H9 (cell line): ENCODE results near the gene YRDC. TPM values are rescaled to one million over a fixed set of nuclear protein-coding genes. Genes with fewer than 3 reads are reported as not detected.

ENCODE experiments used
- DNase-seq: peaks from one replicate; pipeline ENCODE4 v3.0.0-alpha.2; 2017
- H2AFZ ChIP-seq: one replicate; pipeline ENCODE4 v1.6.1; 2013; ENCODE audit warnings: mild to moderate bottlenecking, low read length, control low read depth, moderate library complexity
- H2AK5ac ChIP-seq: 2 replicates; pipeline ENCODE4 v1.6.1; 2013; ENCODE audit warnings: low read length, control low read depth, mixed read lengths; ENCODE audit not compliant: insufficient read length
- H2BK120ac ChIP-seq: one replicate; pipeline ENCODE4 v1.6.1; 2013; ENCODE audit warnings: low read depth, mild to moderate bottlenecking, low read length, control low read depth, inconsistent platforms; ENCODE audit not compliant: poor library complexity, severe bottlenecking
- H2BK12ac ChIP-seq: 2 replicates; pipeline ENCODE4 v1.6.1; 2013; ENCODE audit warnings: low read length, control low read depth, mixed read lengths, low read depth; ENCODE audit not compliant: insufficient read length
- H2BK15ac ChIP-seq: 2 replicates; pipeline ENCODE4 v1.6.1; 2013; ENCODE audit warnings: low read depth, low read length, control low read depth
- H2BK20ac ChIP-seq: one replicate; pipeline ENCODE4 v1.6.1; 2013; ENCODE audit warnings: low read depth, mild to moderate bottlenecking, low read length, control low read depth, inconsistent platforms; ENCODE audit not compliant: poor library complexity, severe bottlenecking
- H2BK5ac ChIP-seq: 2 replicates; pipeline ENCODE4 v1.6.1; 2013; ENCODE audit warnings: low read length, control low read depth, mixed read lengths; ENCODE audit not compliant: insufficient read length
- H3K14ac ChIP-seq: 2 replicates; pipeline ENCODE4 v1.6.1; 2013; ENCODE audit warnings: low read length, control low read depth; ENCODE audit not compliant: insufficient read depth
- H3K18ac ChIP-seq: 2 replicates; pipeline ENCODE4 v1.6.1; 2013; ENCODE audit warnings: low read depth, mild to moderate bottlenecking, mixed read lengths, low read length, control low read depth; ENCODE audit not compliant: insufficient read length
- H3K23ac ChIP-seq: 2 replicates; pipeline ENCODE4 v1.6.1; 2013; ENCODE audit warnings: low read length, control low read depth, mixed read lengths, low read depth; ENCODE audit not compliant: insufficient read length
- H3K23me2 ChIP-seq: 2 replicates; pipeline ENCODE4 v1.6.1; 2013; ENCODE audit warnings: low read depth, mild to moderate bottlenecking, mixed read lengths, low read length, control low read depth; ENCODE audit not compliant: insufficient read length, poor library complexity, severe bottlenecking
- H3K27ac ChIP-seq: 2 replicates; pipeline ENCODE4 v1.5.1; 2013; ENCODE audit warnings: low read length, control low read depth, mixed read lengths, low read depth; ENCODE audit not compliant: insufficient read length
- H3K27me3 ChIP-seq: 2 replicates; pipeline ENCODE4 v1.6.1; 2013; ENCODE audit warnings: low read length, control low read depth, inconsistent platforms; ENCODE audit not compliant: insufficient read depth
- H3K4ac ChIP-seq: 2 replicates; pipeline ENCODE4 v1.6.1; 2013; ENCODE audit warnings: low read depth, mild to moderate bottlenecking, control low read depth, inconsistent platforms, low read length, moderate library complexity
- H3K4me1 ChIP-seq: 2 replicates; pipeline ENCODE4 v1.6.1; 2013; ENCODE audit warnings: low read length, control low read depth, inconsistent platforms; ENCODE audit not compliant: insufficient read depth
- H3K4me2 ChIP-seq: 2 replicates; pipeline ENCODE4 v1.6.1; 2013; ENCODE audit warnings: low read length, control low read depth, mixed read lengths; ENCODE audit not compliant: insufficient read length, insufficient read depth
- H3K56ac ChIP-seq: 2 replicates; pipeline ENCODE4 v1.6.1; 2013; ENCODE audit warnings: low read depth, mild to moderate bottlenecking, mixed read lengths, low read length, control low read depth; ENCODE audit not compliant: insufficient read length
- H3K79me1 ChIP-seq: 2 replicates; pipeline ENCODE4 v1.6.1; 2013; ENCODE audit warnings: low read depth, mild to moderate bottlenecking, moderate library complexity, low read length, control low read depth, inconsistent platforms; ENCODE audit not compliant: insufficient read depth, poor library complexity, severe bottlenecking
- H3K79me2 ChIP-seq: 2 replicates; pipeline ENCODE4 v1.6.1; 2013; ENCODE audit warnings: low read length, control low read depth, inconsistent platforms; ENCODE audit not compliant: insufficient read depth
- H3K9ac ChIP-seq: 2 replicates; pipeline ENCODE4 v1.6.1; 2013; ENCODE audit warnings: low read length, control low read depth, mixed read lengths; ENCODE audit not compliant: insufficient read length; ENCODE audit errors: extremely low read depth
- H3K9me3 ChIP-seq: one replicate; pipeline ENCODE4 v1.6.1; 2013; ENCODE audit warnings: low read depth, low read length, inconsistent platforms; ENCODE audit not compliant: control insufficient read depth
- H3T11ph ChIP-seq: one replicate; pipeline ENCODE4 v1.6.1; 2013; ENCODE audit warnings: mild to moderate bottlenecking, low read length, control low read depth, inconsistent platforms
- H4K20me1 ChIP-seq: one replicate; pipeline ENCODE4 v1.6.1; 2013; ENCODE audit not compliant: control insufficient read depth, insufficient read length, insufficient read depth
- H4K5ac ChIP-seq: 2 replicates; pipeline ENCODE4 v1.6.1; 2013; ENCODE audit warnings: low read depth, mild to moderate bottlenecking, mixed read lengths, low read length, control low read depth; ENCODE audit not compliant: insufficient read length
- H4K8ac ChIP-seq: replicated peaks from 2 replicates; pipeline ENCODE4 v1.6.1; 2013; ENCODE audit warnings: low read length, control low read depth, mixed read lengths, low read depth; ENCODE audit not compliant: insufficient read length
- H4K91ac ChIP-seq: 2 replicates; pipeline ENCODE4 v1.6.1; 2013; ENCODE audit warnings: low read depth, mild to moderate bottlenecking, moderate library complexity, mixed read lengths, low read length, control low read depth; ENCODE audit not compliant: insufficient read length
- H3K27ac Mint-ChIP-seq, 3 experiments: 2 replicates in 2 of 3; 3 replicates in 1 of 3; pipeline ENCODE4 v1.8.0; 2020 to 2021; ENCODE audit warnings: mixed read lengths in 3 of 3, mild to moderate bottlenecking in 1 of 3, moderate library complexity in 1 of 3
- H3K27me3 Mint-ChIP-seq: 2 replicates; pipeline ENCODE4 v1.8.0; 2021; ENCODE audit warnings: low read depth, mild to moderate bottlenecking, moderate library complexity, mixed read lengths
- H3K36me3 Mint-ChIP-seq, 3 experiments: 2 replicates in 2 of 3; 3 replicates in 1 of 3; pipeline ENCODE4 v1.8.0; 2020 to 2021; ENCODE audit warnings: low read depth in 3 of 3, mixed read lengths in 3 of 3; ENCODE audit not compliant: insufficient read depth in 1 of 3
- H3K4me1 Mint-ChIP-seq, 2 experiments: 2 replicates each; pipeline ENCODE4 v1.8.0; 2020; ENCODE audit warnings: mixed read lengths in 2 of 2
- H3K4me3 Mint-ChIP-seq, 2 experiments: 2 replicates in 1 of 2; 3 replicates in 1 of 2; pipeline ENCODE4 v1.8.0; 2020 to 2021; ENCODE audit warnings: mild to moderate bottlenecking in 2 of 2, mixed read lengths in 2 of 2, moderate library complexity in 1 of 2
- H3K9me3 Mint-ChIP-seq, 2 experiments: 2 replicates in 1 of 2; 3 replicates in 1 of 2; pipeline ENCODE4 v1.8.0; 2020; ENCODE audit warnings: mild to moderate bottlenecking in 2 of 2, mixed read lengths in 2 of 2, moderate library complexity in 1 of 2
- CTCF ChIP-seq: fragments of 200-600 bp; sonication (generic); conservative IDR thresholded peaks from 3 replicates; pipeline ENCODE4 v1.8.0; 2021; ENCODE audit warnings: antibody characterized with exemption, mild to moderate bottlenecking
- WGBS: extraction: QIAGEN DNeasy Blood & Tissue Kit; methylation state at CpG from one replicate; pipeline ENCODE4 v1.1.7; 2013; ENCODE audit warnings: missing lambda C conversion rate, low lambda C conversion rate, mixed read lengths; ENCODE audit not compliant: insufficient read length; ENCODE audit errors: extremely low coverage; 5-methylcytosine and 5-hydroxymethylcytosine counted together
- total RNA-seq: library from RNA; stranded (reverse); gene quantifications from 2 replicates; pipeline ENCODE4 v1.2.1, GENCODE V29; 2021

YRDC gene
- total RNA-seq, 1 experiment from 2014 or later: 28.0 TPM

- no peak overlapping the region for H4K91ac ChIP-seq
- no peak overlapping the region for H3K23ac ChIP-seq
Observed at GRCh38 chr1:37817481-37817880, 9.5 kb upstream of the YRDC start.

More at GRCh38 chr1:37817481-37817880, 9.5 kb upstream of the YRDC start:
- Histone ChIP-seq H3K4me2 (no peak overlapping the region), H2AFZ (no peak overlapping the region), H3T11ph (no peak overlapping the region), H3K79me1 (no peaks in the 10 kb centered on the region), H3K56ac (no peak overlapping the region), H3K14ac (no peak overlapping the region), H3K9ac (no peak overlapping the region), H3K4ac (no peak overlapping the region), H2BK5ac (no peak overlapping the region), H3K27me3 (no peaks in the 10 kb centered on the region), H2BK20ac (no peak overlapping the region), H3K27ac (no peak overlapping the region), H2BK12ac (no peak overlapping the region), H2BK120ac (no peak overlapping the region), H2BK15ac (no peak overlapping the region), H3K18ac (no peak overlapping the region), H3K9me3 (no peaks in the 10 kb centered on the region), H3K79me2 (no peaks in the 10 kb centered on the region), H3K4me1 (no peaks in the 10 kb centered on the region), H3K23me2 (no peaks in the 10 kb centered on the region), H2AK5ac (no peak overlapping the region), H4K20me1 (no peaks in the 10 kb centered on the region), H4K8ac (no peak overlapping the region), H4K5ac (no peak overlapping the region)
- peak; percentile 39 for DNase-seq
- no peaks in the 10 kb centered on the region for H3K9me3 Mint-ChIP-seq
- WGBS: no CpG with 5 or more reads among the region's 2 CpGs
- no peak overlapping the region; a peak in 1 of 5 replicates for H3K4me3 Mint-ChIP-seq
- H3K4me1 Mint-ChIP-seq: peaks cover 0 to 6% of the 10 kb centered on the region in 2 experiments; a peak in 2 of 4 replicates
- TF ChIP-seq CTCF: peak; percentile 47
- H3K36me3 Mint-ChIP-seq: peaks cover 16 to 66% (median 47%) of the 10 kb centered on the region in 3 experiments; a peak in 6 of 7 replicates
- H3K27me3 Mint-ChIP-seq: no peaks in the 10 kb centered on the region
- H3K27ac Mint-ChIP-seq: peak overlapping the region in 2 of 3 experiments; percentile 70 to 78; a peak in 3 of 7 replicates
